ENCODE results near the gene SKI. TPM values are rescaled to one million over a fixed set of nuclear protein-coding genes. Genes with fewer than 3 reads are reported as not detected.

Gene SKI
- total RNA-seq, 2 experiments from 2014 or later: 41.2 to 41.4 TPM

GRCh38 chr1:2341706-2342383, 113.7 kb downstream of the SKI start:
- DNase-seq (no peak), ATAC-seq (no peak)
- ChIA-PET CTCF (no interaction called here), POLR2A (interaction anchor here (0.5 kb wide), 1 partner anchor 11 kb away, joined by 4 read pairs; no protein-coding TSS in a partner anchor)
- Mint-ChIP-seq H3K4me1 (ENCODE audit: low read depth) (no peaks in the 10 kb centered on the region), H3K4me3 (no peak overlapping the region), H3K27me3 (ENCODE audit: low read depth) (no peaks in the 10 kb centered on the region), H3K36me3 (ENCODE audit: low read depth) (no peaks in the 10 kb centered on the region), H3K9me3 (ENCODE audit: insufficient read depth) (no peaks in the 10 kb centered on the region), H3K27ac (no peak overlapping the region)

GRCh38 chr1:2342384-2343022, 114.4 kb downstream of the SKI start:
- ChIA-PET CTCF (no interaction called here), POLR2A (interaction anchor here (0.5 kb wide), 1 partner anchor 11 kb away, joined by 4 read pairs; no protein-coding TSS in a partner anchor)
- no peaks in the 10 kb centered on the region for H3K9me3 Mint-ChIP-seq (ENCODE audit: insufficient read depth)
- no peaks in the 10 kb centered on the region for H3K36me3 Mint-ChIP-seq (ENCODE audit: low read depth)
- H3K27ac Mint-ChIP-seq: no peak overlapping the region
- no peak overlapping the region for H3K4me3 Mint-ChIP-seq
- no peaks in the 10 kb centered on the region for H3K27me3 Mint-ChIP-seq (ENCODE audit: low read depth)
- DNase-seq (no peak), ATAC-seq (no peak)
- H3K4me1 Mint-ChIP-seq (ENCODE audit: low read depth): no peaks in the 10 kb centered on the region

- H3K9me3 Mint-ChIP-seq (ENCODE audit: insufficient read depth): no peaks in the 10 kb centered on the region
- DNase-seq (no peak), ATAC-seq (no peak)
- no peaks in the 10 kb centered on the region for H3K36me3 Mint-ChIP-seq (ENCODE audit: low read depth)
- H3K27me3 Mint-ChIP-seq (ENCODE audit: low read depth): no peaks in the 10 kb centered on the region
- H3K4me3 Mint-ChIP-seq: no peak overlapping the region
- no peak overlapping the region for H3K27ac Mint-ChIP-seq
- ChIA-PET CTCF (no interaction called here), POLR2A (no interaction called here)
- H3K4me1 Mint-ChIP-seq (ENCODE audit: low read depth): no peaks in the 10 kb centered on the region
Observed at GRCh38 chr1:2343023-2343935, 115.2 kb downstream of the SKI start.

GRCh38 chr1:2344121-2344681, 116.1 kb downstream of the SKI start:
- no peak for ATAC-seq
- CTCF ChIA-PET: no interaction called here
- no peaks in the 10 kb centered on the region for H3K36me3 Mint-ChIP-seq (ENCODE audit: low read depth)
- no peak overlapping the region for H3K27ac Mint-ChIP-seq
- no peak for DNase-seq
- H3K9me3 Mint-ChIP-seq (ENCODE audit: insufficient read depth): no peaks in the 10 kb centered on the region
- H3K4me3 Mint-ChIP-seq: no peak overlapping the region
- H3K27me3 Mint-ChIP-seq (ENCODE audit: low read depth): no peaks in the 10 kb centered on the region
- POLR2A ChIA-PET: no interaction called here
- no peaks in the 10 kb centered on the region for H3K4me1 Mint-ChIP-seq (ENCODE audit: low read depth)

GRCh38 chr1:2344744-2345296, 116.7 kb downstream of the SKI start:
- no peaks in the 10 kb centered on the region for H3K36me3 Mint-ChIP-seq (ENCODE audit: low read depth)
- no peaks in the 10 kb centered on the region for H3K9me3 Mint-ChIP-seq (ENCODE audit: insufficient read depth)
- no peaks in the 10 kb centered on the region for H3K4me1 Mint-ChIP-seq (ENCODE audit: low read depth)
- no peak for ATAC-seq
- DNase-seq: no peak
- CTCF ChIA-PET: no interaction called here
- H3K4me3 Mint-ChIP-seq: no peak overlapping the region
- H3K27me3 Mint-ChIP-seq (ENCODE audit: low read depth): no peaks in the 10 kb centered on the region
- H3K27ac Mint-ChIP-seq: no peak overlapping the region
- POLR2A ChIA-PET: no interaction called here

- DNase-seq (no peak), ATAC-seq (no peak)
- H3K4me1 Mint-ChIP-seq (ENCODE audit: low read depth): no peaks in the 10 kb centered on the region
- no peaks in the 10 kb centered on the region for H3K27me3 Mint-ChIP-seq (ENCODE audit: low read depth)
- H3K4me3 Mint-ChIP-seq: no peak overlapping the region
- POLR2A ChIA-PET: no interaction called here
- no peaks in the 10 kb centered on the region for H3K36me3 Mint-ChIP-seq (ENCODE audit: low read depth)
- no peaks in the 10 kb centered on the region for H3K9me3 Mint-ChIP-seq (ENCODE audit: insufficient read depth)
- no peak overlapping the region for H3K27ac Mint-ChIP-seq
- CTCF ChIA-PET: no interaction called here
Observed at GRCh38 chr1:2345297-2346075, 117.4 kb downstream of the SKI start.

- ChIA-PET CTCF (interaction anchor here (0.7 kb wide), 1 partner anchor 152 kb away, joined by 3 read pairs; the partner anchor contains the start of gene FAAP20), POLR2A (no interaction called here)
- Mint-ChIP-seq H3K4me1 (ENCODE audit: low read depth) (no peaks in the 10 kb centered on the region), H3K9me3 (ENCODE audit: insufficient read depth) (no peaks in the 10 kb centered on the region), H3K36me3 (ENCODE audit: low read depth) (no peaks in the 10 kb centered on the region), H3K27ac (no peak overlapping the region), H3K4me3 (no peak overlapping the region), H3K27me3 (ENCODE audit: low read depth) (no peaks in the 10 kb centered on the region)
- DNase-seq (no peak), ATAC-seq (no peak)
Observed at GRCh38 chr1:2346691-2347408, 118.7 kb downstream of the SKI start.

GRCh38 chr1:2347409-2347785, 119.3 kb downstream of the SKI start:
- DNase-seq: no peak
- no peak overlapping the region for H3K27ac Mint-ChIP-seq
- CTCF ChIA-PET: interaction anchor here (0.7 kb wide), 1 partner anchor 152 kb away, joined by 3 read pairs; the partner anchor contains the start of gene FAAP20
- H3K4me1 Mint-ChIP-seq (ENCODE audit: low read depth): no peaks in the 10 kb centered on the region
- H3K36me3 Mint-ChIP-seq (ENCODE audit: low read depth): no peaks in the 10 kb centered on the region
- no peaks in the 10 kb centered on the region for H3K27me3 Mint-ChIP-seq (ENCODE audit: low read depth)
- POLR2A ChIA-PET: no interaction called here
- H3K4me3 Mint-ChIP-seq: no peak overlapping the region
- no peaks in the 10 kb centered on the region for H3K9me3 Mint-ChIP-seq (ENCODE audit: insufficient read depth)
- ATAC-seq: no peak

- no peaks in the 10 kb centered on the region for H3K4me1 Mint-ChIP-seq (ENCODE audit: low read depth)
- DNase-seq (no peak), ATAC-seq (no peak)
- no peaks in the 10 kb centered on the region for H3K36me3 Mint-ChIP-seq (ENCODE audit: low read depth)
- H3K27ac Mint-ChIP-seq: no peak overlapping the region
- ChIA-PET POLR2A (no interaction called here), CTCF (no interaction called here)
- no peaks in the 10 kb centered on the region for H3K27me3 Mint-ChIP-seq (ENCODE audit: low read depth)
- H3K9me3 Mint-ChIP-seq (ENCODE audit: insufficient read depth): no peaks in the 10 kb centered on the region
- H3K4me3 Mint-ChIP-seq: no peak overlapping the region
Observed at GRCh38 chr1:2347896-2348295, 119.8 kb downstream of the SKI start.

GRCh38 chr1:2348346-2349325, 120.5 kb downstream of the SKI start:
- ChIA-PET POLR2A (no interaction called here), CTCF (no interaction called here)
- Mint-ChIP-seq H3K36me3 (ENCODE audit: low read depth) (no peaks in the 10 kb centered on the region), H3K27ac (no peak overlapping the region), H3K9me3 (ENCODE audit: insufficient read depth) (no peaks in the 10 kb centered on the region), H3K4me3 (no peak overlapping the region), H3K27me3 (ENCODE audit: low read depth) (no peaks in the 10 kb centered on the region), H3K4me1 (ENCODE audit: low read depth) (no peaks in the 10 kb centered on the region)
- no peak for DNase-seq
- no peak for ATAC-seq
